Astrocyte (in vitro differentiated cells and primary cell): Measurements from ENCODE around the gene CCL5.

Experiments
- EZH2 ChIP-seq: IDR thresholded peaks from 2 replicates; pipeline ENCODE4 v1.6.1; 2012; ENCODE audit warnings: mild to moderate bottlenecking, low read length, inconsistent platforms; ENCODE audit not compliant: insufficient read depth
- TF ChIP-seq, protein P1 (sequence below): IDR thresholded peaks from 2 replicates; pipeline ENCODE4 v1.5.1; 2011; ENCODE audit warnings: low read depth, mild to moderate bottlenecking, inconsistent platforms, low read length, moderate library complexity; ENCODE audit not compliant: insufficient read depth

DNA sequence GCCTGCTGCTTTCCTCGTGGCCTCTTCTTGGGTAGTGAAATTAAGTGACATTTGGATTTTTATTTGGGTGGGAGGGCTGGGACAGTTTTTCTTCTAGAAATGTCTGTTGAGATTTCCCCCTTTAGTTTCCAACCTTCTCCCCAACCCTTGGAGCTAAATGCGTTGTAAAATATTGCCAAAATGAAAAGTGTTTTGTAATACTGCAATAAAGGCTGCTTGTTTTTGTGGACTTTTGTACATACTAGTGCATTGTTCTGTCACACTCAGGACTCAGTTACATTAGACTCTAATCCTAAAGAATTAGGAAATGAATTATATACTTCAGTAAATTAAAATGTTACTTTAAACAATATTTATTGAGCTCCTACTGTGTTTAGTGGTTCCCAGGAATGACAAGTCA is 33.2 kb downstream of the CCL5 start:
- TF ChIP-seq, protein P1, sequence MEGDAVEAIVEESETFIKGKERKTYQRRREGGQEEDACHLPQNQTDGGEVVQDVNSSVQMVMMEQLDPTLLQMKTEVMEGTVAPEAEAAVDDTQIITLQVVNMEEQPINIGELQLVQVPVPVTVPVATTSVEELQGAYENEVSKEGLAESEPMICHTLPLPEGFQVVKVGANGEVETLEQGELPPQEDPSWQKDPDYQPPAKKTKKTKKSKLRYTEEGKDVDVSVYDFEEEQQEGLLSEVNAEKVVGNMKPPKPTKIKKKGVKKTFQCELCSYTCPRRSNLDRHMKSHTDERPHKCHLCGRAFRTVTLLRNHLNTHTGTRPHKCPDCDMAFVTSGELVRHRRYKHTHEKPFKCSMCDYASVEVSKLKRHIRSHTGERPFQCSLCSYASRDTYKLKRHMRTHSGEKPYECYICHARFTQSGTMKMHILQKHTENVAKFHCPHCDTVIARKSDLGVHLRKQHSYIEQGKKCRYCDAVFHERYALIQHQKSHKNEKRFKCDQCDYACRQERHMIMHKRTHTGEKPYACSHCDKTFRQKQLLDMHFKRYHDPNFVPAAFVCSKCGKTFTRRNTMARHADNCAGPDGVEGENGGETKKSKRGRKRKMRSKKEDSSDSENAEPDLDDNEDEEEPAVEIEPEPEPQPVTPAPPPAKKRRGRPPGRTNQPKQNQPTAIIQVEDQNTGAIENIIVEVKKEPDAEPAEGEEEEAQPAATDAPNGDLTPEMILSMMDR = no peak
- TF ChIP-seq EZH2 = no peak
